MCF 10A (cell line): Measurements from ENCODE around the gene RGS7BP. TPM values are rescaled to one million over a fixed set of nuclear protein-coding genes. Genes with fewer than 3 reads are reported as not detected.

Source experiments
- BruUV-seq: library from RNA; stranded (reverse); fragments of 400-500 nt; replicated peaks from 2 replicates; lab custom pipeline; 2021; lab: Mats Ljungman, UMichigan
- CTCF ChIA-PET: fragments of 300-600 bp; sonication (Branson Sonifier 250); formaldehyde crosslinking; extraction: SDS; loops from one replicate; lab custom pipeline; 2021; ENCODE audit warnings: antibody characterized with exemption, inconsistent platforms; lab: Yijun Ruan, JAX
- POLR2A ChIA-PET: fragments of 300-600, 350-650 bp; sonication (Branson Sonifier 250); formaldehyde crosslinking; extraction: SDS; loops from one replicate; lab custom pipeline; 2020; ENCODE audit warnings: antibody characterized with exemption, inconsistent platforms; lab: Yijun Ruan, JAX
- DNase-seq: peaks from one replicate; pipeline ENCODE4 v3.0.0-alpha.2; 2018; ENCODE audit not compliant: unreplicated experiment
- H3K27ac Mint-ChIP-seq: one replicate; pipeline ENCODE4 v1.8.0; 2022; ENCODE audit warnings: mild to moderate bottlenecking, low read depth, mixed read lengths; ENCODE audit not compliant: unreplicated experiment
- H3K27me3 Mint-ChIP-seq: one replicate; pipeline ENCODE4 v1.8.0; 2022; ENCODE audit warnings: mixed read lengths; ENCODE audit not compliant: insufficient read depth, unreplicated experiment
- H3K36me3 Mint-ChIP-seq: one replicate; pipeline ENCODE4 v1.8.0; 2022; ENCODE audit warnings: mild to moderate bottlenecking, moderate library complexity, mixed read lengths; ENCODE audit not compliant: insufficient read depth, unreplicated experiment
- H3K4me1 Mint-ChIP-seq: one replicate; pipeline ENCODE4 v1.8.0; 2022; ENCODE audit warnings: mixed read lengths; ENCODE audit not compliant: insufficient read depth, unreplicated experiment
- H3K4me3 Mint-ChIP-seq: one replicate; pipeline ENCODE4 v1.8.0; 2022; ENCODE audit warnings: mild to moderate bottlenecking, moderate library complexity, mixed read lengths; ENCODE audit not compliant: unreplicated experiment
- H3K9me3 Mint-ChIP-seq: one replicate; pipeline ENCODE4 v1.8.0; 2022; ENCODE audit warnings: mixed read lengths; ENCODE audit not compliant: unreplicated experiment
- CTCF ChIP-seq: fragments of 200-600 bp; IDR thresholded peaks from one replicate; pipeline ENCODE4 v1.8.0; 2022; ENCODE audit warnings: antibody characterized with exemption, mild to moderate bottlenecking; ENCODE audit not compliant: unreplicated experiment
- intact Hi-C: fragments of 100-400 bp; cut with micrococcal nuclease; formaldehyde crosslinking; loops from 2 replicates; pipeline ENCODE4 v1.14.1; 2022
- total RNA-seq: library from RNA; stranded (reverse); gene quantifications from 2 replicates; pipeline ENCODE4 v1.2.3, GENCODE V29; 2022

RGS7BP gene
- total RNA-seq, 1 experiment from 2014 or later: not detected

- H3K9me3 Mint-ChIP-seq: no peaks in the 10 kb centered on the region
- no peaks in the 10 kb centered on the region for H3K27me3 Mint-ChIP-seq
- DNase-seq: no peak
- TF ChIP-seq CTCF: no peak
- POLR2A ChIA-PET: no interaction called here
- intact Hi-C loops: no loop called here
- no TSS peak for BruUV-seq
- no peaks in the 10 kb centered on the region for H3K36me3 Mint-ChIP-seq
- no peak overlapping the region for H3K4me3 Mint-ChIP-seq
- H3K4me1 Mint-ChIP-seq: peaks cover 6% of the 10 kb centered on the region
- no peak overlapping the region for H3K27ac Mint-ChIP-seq
- CTCF ChIA-PET: interaction anchor here (0.5 to 1.7 kb wide), 5 partner anchors 36 to 764 kb away, joined by 3 to 6 read pairs (median 4); no protein-coding TSS in a partner anchor
Observed at GRCh38 chr5:64576250-64576649, 70.4 kb downstream of the RGS7BP start.

- TF ChIP-seq CTCF: no peak
- intact Hi-C loops: no loop called here
- no peak overlapping the region for H3K27ac Mint-ChIP-seq
- no peaks in the 10 kb centered on the region for H3K36me3 Mint-ChIP-seq
- ChIA-PET CTCF (interaction anchor here (0.7 to 1.6 kb wide), 3 partner anchors 10 to 356 kb away, joined by 3 to 5 read pairs (median 4); no protein-coding TSS in a partner anchor), POLR2A (no interaction called here)
- no peak overlapping the region for H3K4me3 Mint-ChIP-seq
- H3K9me3 Mint-ChIP-seq: no peaks in the 10 kb centered on the region
- H3K4me1 Mint-ChIP-seq: no peaks in the 10 kb centered on the region
- DNase-seq: no peak
- H3K27me3 Mint-ChIP-seq: peaks cover 16% of the 10 kb centered on the region
- BruUV-seq: no TSS peak
Observed at GRCh38 chr5:64585646-64586045, 79.8 kb downstream of the RGS7BP start.

- no peaks in the 10 kb centered on the region for H3K4me1 Mint-ChIP-seq
- no TSS peak for BruUV-seq
- TF ChIP-seq CTCF: no peak
- no peak overlapping the region for H3K4me3 Mint-ChIP-seq
- no peak for DNase-seq
- no peaks in the 10 kb centered on the region for H3K9me3 Mint-ChIP-seq
- peaks cover 16% of the 10 kb centered on the region for H3K27me3 Mint-ChIP-seq
- H3K36me3 Mint-ChIP-seq: no peaks in the 10 kb centered on the region
- H3K27ac Mint-ChIP-seq: no peak overlapping the region
- CTCF ChIA-PET: no interaction called here
- intact Hi-C loops: no loop called here
- POLR2A ChIA-PET: no interaction called here
Observed at GRCh38 chr5:64587370-64587769, 81.6 kb downstream of the RGS7BP start.

- Mint-ChIP-seq H3K27me3 (peaks cover 2% of the 10 kb centered on the region), H3K27ac (no peak overlapping the region), H3K4me3 (no peak overlapping the region), H3K9me3 (no peaks in the 10 kb centered on the region), H3K36me3 (no peaks in the 10 kb centered on the region), H3K4me1 (no peaks in the 10 kb centered on the region)
- DNase-seq: no peak
- no peak for TF ChIP-seq CTCF
- CTCF ChIA-PET: interaction anchor here (0.5 to 1.9 kb wide), 3 partner anchors 20 to 364 kb away, joined by 3 to 6 read pairs (median 5); no protein-coding TSS in a partner anchor
- intact Hi-C loops: no loop called here
- BruUV-seq: no TSS peak
- POLR2A ChIA-PET: no interaction called here
Observed at GRCh38 chr5:64592730-64593341, 87.0 kb downstream of the RGS7BP start.
